ENCODE results near the gene EVI5L.
A peak's percentile ranks its signal among the peaks of the same experiment; 100 is the strongest.
"Not testable (repeated sequence)": the region's sequence is repeated elsewhere in the genome, so short reads cannot be mapped to it uniquely, and the experiment has no call there.

The EVI5L gene

DNA sequence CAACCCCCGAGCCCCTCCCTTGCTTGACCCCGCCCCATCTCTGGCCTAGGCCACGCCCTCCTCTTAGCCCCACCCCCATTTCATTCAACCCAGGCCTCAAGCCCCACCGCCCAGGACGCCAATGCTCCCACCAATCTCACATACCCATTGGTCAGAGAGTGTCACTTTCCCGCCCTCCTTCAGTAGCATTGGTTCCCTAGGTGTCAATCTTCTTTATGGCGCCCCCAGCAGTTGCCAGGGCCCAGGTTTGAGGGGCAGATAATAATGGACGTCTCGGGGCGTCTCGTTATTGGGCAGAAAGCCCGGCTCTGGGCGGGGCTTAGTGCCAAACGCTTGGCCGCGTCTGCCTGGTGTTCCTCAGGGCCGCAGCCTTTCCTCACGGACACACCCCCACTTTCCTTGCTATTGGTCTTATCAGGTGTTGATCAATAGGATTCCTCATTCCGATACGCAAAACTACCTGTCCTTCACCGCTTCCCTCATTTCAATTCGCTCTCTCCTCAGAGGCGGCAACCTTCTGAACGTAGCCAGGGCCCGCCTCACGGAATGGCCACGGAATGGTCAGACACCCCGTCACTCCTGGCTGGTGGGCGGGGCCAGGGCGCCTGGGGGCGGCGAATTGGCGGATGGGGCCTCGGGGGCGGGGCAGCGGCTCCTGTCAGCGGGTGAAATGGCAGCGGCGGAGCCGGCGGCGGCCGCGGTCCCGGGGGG is at the start of gene EVI5L:
TSS of gene EVI5L (plus strand) at position 658 of the 711 bp plus-strand sequence. CDS start 16,325 bp downstream, outside the sequence.
- peak; percentile 99 to 100 for DNase-seq

- DNase-seq: no peak
Observed at GRCh38 chr19:7781157-7781556, 48.9 kb upstream of the EVI5L start.

GRCh38 chr19:7783991-7784423 is 46.0 kb upstream of the EVI5L start:
- no peak for DNase-seq

- no peak for DNase-seq
Observed at GRCh38 chr19:7784856-7785255, 45.2 kb upstream of the EVI5L start.

DNA sequence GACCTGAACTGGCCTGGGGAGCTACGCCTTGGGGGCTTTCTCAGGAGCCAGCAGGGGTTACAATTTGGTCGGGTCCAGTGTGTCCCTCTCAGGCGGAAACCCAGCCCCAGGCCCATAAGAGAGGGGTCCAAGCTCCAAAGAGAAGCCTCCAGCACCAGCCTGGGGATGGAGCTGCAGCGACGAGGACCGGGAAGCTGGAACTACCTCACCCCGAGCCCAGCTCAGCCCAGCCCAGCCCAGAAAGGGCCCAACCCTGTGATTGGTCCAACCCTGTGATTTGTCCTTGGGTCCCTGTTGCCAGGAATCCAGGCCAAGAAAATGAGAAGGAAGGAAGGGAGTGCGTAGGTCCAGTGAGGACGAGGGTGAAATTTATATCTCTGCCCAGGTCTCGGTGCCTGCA is 42.9 kb upstream of the EVI5L start:
- no peak for DNase-seq

- no peak for DNase-seq
Observed at GRCh38 chr19:7787602-7788177, 42.3 kb upstream of the EVI5L start.

DNA sequence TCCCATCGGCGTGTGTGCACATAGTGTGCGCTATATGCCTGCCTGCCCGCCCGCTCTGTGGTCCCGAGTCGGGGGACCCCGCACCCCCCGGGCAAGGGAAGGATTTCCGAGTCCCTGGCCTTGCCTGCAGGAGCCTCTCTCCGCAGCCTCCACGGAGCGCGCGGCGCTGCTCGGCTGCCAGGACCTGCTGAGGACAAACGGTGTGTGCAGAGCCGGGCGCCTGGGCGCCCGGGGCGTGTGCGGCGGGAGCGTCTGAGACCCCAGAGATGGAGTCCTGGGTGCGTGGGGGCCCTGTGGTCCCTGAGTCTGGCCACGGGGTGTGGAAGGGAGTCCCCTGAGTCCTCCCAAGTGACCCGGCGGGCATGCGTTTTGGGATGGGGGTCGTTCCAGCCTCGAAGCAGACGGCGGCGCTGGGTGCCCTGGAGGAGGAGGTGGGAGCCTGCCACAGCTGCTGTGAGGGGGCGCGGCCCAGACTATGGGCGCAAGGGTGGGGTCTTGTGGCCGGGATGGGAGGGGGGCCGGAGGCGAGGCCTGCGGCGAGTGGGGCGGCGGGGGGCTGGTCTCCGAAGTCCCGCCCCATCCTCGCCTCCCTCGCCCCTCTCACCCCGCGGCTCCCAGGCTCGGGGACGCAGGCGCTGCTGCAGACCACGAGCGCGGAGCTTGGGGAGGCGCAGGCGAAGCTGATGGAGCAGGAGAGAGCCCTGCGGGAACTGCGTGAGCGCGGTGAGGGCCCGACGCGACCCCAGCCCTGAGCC is 41.7 kb upstream of the EVI5L start:
- DNase-seq: no peak

DNA sequence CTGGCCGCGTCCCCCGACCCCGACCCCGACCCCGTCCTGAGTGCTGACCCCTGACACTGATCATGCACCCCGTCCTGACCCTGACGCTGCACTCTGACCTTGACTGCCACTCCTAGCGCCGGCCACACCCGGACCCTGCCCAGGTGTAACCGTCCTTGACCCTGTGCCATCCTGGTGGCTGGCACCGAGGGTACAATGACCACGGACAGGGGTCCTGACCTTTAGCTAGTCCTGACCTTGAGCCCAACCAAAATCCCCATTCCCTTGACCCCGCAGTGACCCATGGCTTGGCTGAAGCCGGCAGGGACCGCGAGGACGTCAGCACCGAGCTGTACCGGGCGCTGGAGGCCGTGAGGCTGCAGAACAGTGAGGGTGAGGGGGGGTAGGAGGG is 41.1 kb upstream of the EVI5L start:
- no peak for DNase-seq

GRCh38 chr19:7789447-7789846 is 40.6 kb upstream of the EVI5L start:
- no peak for DNase-seq

DNA sequence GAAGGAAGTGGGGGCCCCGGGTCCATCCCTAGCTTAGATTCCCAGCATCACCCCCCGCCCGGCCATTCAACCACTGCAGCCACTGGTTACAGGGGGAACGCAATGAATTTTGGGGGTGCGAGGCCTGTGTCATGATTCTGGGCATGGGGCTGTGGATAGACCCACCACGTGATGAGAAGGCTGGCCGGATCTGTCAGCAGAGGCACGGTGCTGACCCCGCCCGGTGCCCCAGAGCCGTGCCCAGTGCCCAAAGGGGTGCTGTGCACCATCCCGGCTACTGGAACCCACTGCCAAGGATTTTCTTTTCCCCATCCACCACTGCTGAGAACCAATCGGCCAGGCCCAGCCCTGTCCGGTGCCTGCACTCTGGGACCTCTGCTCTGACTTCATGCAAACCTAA is 39.6 kb upstream of the EVI5L start:
- DNase-seq: no peak

- no peak for DNase-seq
Observed at GRCh38 chr19:7792281-7792680, 37.7 kb upstream of the EVI5L start.

- not testable (repeated sequence) for DNase-seq
Observed at GRCh38 chr19:7792701-7793100, 37.3 kb upstream of the EVI5L start.

DNA sequence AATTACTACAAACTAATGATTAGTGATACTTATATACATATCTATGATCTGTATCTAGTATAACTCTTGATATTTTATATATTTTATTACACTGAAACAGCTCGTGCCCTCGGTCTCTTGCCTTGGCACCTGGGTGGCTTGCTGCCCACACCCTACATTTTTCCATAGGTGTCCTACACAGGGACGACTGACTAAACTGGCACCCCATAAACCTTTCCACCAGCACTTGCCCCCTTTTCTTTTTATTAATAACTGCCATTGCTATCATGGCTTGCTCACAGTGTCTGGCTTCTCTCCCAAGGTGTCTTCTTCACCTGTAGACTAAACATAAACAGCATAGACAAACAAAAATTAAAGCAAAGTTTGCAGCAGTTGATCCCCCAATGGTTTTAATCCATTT is 36.5 kb upstream of the EVI5L start:
- no peak for DNase-seq

DNA sequence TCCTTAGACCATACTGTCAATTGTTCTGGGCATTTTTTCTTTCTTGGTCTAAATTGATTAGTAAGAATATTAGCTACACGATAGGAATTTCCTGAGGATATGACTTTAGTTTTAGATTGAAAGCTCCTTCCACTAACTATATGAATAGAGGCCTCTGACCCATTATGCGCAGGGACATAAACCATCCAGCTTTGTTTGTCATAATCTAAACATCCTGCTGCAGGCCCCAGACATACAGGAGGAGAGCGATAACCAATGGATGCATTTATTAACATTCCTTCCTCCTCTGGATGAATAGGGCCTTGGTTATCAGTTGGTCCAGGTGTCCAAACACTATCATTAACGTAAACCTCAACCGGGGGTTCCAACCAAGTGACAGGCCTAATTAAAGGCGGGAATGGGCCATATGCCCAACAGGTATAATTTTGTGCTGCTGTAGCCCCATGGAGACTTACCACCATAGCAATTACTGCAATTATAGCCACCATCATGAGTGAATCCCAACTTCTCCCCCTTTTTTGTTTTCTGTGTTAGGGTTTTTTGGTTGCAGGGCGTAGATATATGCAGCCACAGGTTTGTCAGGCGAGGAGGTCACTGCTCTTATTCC is 34.4 kb upstream of the EVI5L start:
- DNase-seq: no peak

- peak; percentile 56 to 74 for DNase-seq
Observed at GRCh38 chr19:7799640-7800355, 30.2 kb upstream of the EVI5L start.

DNA sequence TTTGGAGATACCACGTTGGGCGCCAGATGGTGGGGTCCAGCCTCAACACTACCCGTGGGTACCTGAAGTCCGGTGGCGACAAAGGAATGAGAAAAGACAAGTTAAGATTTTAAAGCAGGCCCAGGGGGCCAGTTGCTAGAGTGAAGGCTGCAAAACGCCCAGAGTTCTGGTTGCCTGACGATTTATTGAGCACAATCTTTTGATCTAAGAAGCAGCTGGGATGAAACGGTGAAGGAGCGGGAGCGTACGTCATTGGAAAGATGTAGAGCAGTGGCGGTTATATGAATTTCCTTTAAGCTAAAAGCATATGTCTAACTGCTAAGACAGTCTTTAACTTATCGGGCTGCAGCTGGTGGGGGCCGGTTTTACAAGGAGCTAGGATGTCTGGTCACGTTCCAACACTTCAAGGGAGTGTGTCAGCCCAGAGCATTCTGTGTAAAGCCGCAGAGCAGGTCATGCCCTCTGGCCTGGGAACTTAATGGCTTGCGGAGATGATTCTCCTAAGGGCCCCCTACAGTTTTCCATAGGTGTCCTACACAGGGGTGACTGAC is 28.9 kb upstream of the EVI5L start:
- DNase-seq: no peak

DNA sequence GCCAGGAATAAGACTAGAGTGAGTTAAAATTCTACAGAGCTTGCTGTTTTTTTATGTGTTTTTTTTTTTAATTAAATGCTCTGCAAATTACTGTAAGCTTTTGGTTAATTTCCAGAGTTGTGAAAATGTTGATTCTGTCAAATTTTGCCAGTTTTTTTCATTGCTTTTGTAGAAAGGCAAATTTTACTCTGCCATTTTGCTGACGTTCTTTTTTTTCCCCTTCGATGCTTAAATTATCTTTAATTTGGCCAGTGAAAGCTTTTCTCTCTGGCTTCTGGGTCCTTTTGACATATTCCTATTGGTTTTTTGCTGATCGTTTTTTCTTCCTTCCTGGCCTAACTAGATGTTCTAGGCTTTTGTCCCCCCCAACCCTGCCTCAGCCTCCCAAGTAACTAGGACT is 23.8 kb upstream of the EVI5L start:
- DNase-seq: no peak

GRCh38 chr19:7806876-7807275 is 23.1 kb upstream of the EVI5L start:
- no peak for DNase-seq

GRCh38 chr19:7808108-7808507 is 21.9 kb upstream of the EVI5L start:
- no peak for DNase-seq

GRCh38 chr19:7811989-7812388 is 18.0 kb upstream of the EVI5L start:
- DNase-seq: no peak

DNA sequence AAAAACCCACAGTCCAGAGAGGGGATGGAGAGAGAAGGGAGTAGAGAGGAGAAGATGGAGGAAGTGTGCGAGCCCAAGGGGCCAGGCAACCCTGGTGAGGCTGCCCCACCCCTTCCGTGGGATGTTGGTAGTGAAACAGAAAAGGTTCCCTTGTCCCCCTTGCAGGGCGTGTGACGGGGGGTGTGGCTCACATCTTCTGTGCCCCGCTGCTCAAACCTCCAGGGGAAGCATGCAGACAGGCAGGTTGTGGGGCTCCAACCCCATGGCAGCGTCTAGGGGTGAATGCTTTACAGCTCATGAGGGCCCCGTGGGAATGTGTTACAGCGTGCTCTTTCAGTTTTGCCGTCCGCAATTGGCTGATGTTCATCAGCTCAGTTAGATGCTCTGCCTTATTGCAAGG is 14.7 kb upstream of the EVI5L start:
- no peak for DNase-seq

GRCh38 chr19:7816040-7816439 is 14.0 kb upstream of the EVI5L start:
- DNase-seq: not testable (repeated sequence)

DNA sequence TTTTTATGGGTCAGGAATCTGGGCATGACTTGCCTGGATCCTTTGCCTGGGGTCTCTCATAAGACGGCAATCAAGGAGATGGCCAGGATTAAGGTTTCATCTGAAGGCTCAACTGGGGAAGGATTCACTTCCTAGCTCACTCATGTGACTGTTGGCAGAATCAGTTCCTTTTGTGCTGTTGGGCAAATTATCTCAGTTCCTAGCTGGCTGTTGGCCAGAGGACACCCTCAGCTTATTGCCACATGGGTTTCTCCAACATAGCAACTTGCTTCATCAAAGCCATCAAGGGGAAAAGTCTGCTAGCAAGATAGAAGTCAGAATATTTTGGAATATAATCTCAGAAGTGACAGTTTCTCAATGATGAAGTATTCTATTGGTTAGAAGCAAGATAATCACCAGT is 12.2 kb upstream of the EVI5L start:
- DNase-seq: no peak

All from NCI-H446 (cell line).